Liver (tissue), 9 donors: Measurements from ENCODE around the gene CHRNA4. TPM values are rescaled to one million over a fixed set of nuclear protein-coding genes. Genes with fewer than 3 reads are reported as not detected.

Source experiments
- DNase-seq: peaks from one replicate; pipeline ENCODE4 v3.0.0-alpha.2; 2017; ENCODE audit warnings: low spot score
- H3K27ac ChIP-seq, 2 donors: one replicate each; pipeline ENCODE4 v1.7.0; 2013; ENCODE audit warnings: inconsistent platforms in 2 of 2, low read length in 2 of 2, control low read depth in 1 of 2, low read depth in 1 of 2, mild to moderate bottlenecking in 1 of 2
- H3K27me3 ChIP-seq, 4 donors: one replicate each; pipeline versions ENCODE4 v1.6.1 to v1.7.0; 2013; ENCODE audit warnings: low read length in 3 of 4, inconsistent platforms in 1 of 4, mild to moderate bottlenecking in 1 of 4, moderate library complexity in 1 of 4; ENCODE audit not compliant: control insufficient read depth in 4 of 4, insufficient read depth in 4 of 4
- H3K36me3 ChIP-seq, 4 donors: one replicate each; pipeline versions ENCODE4 v1.6.1 to v1.7.0; 2013; ENCODE audit warnings: low read length in 3 of 4, mild to moderate bottlenecking in 3 of 4, low read depth in 1 of 4, moderate library complexity in 1 of 4; ENCODE audit not compliant: control insufficient read depth in 4 of 4, insufficient read depth in 3 of 4
- H3K4me1 ChIP-seq, 4 donors: one replicate each; pipeline versions ENCODE4 v1.6.1 to v1.7.0; 2013; ENCODE audit warnings: low read length in 3 of 4, mild to moderate bottlenecking in 3 of 4, moderate library complexity in 1 of 4; ENCODE audit not compliant: control insufficient read depth in 4 of 4, insufficient read depth in 4 of 4
- H3K4me3 ChIP-seq, 3 donors: one replicate each; pipeline versions ENCODE4 v1.6.1 to v1.7.0; 2013; ENCODE audit warnings: low read length in 3 of 3, control low read depth in 1 of 3, low read depth in 1 of 3, mild to moderate bottlenecking in 1 of 3
- H3K9ac ChIP-seq, 2 donors: one replicate each; pipeline ENCODE4 v1.7.0; 2013; ENCODE audit warnings: low read length in 2 of 2, mild to moderate bottlenecking in 2 of 2, moderate library complexity in 2 of 2, control low read depth in 1 of 2, low read depth in 1 of 2
- H3K9me3 ChIP-seq, 4 donors: one replicate each; pipeline versions ENCODE4 v1.6.1 to v1.7.0; 2013; ENCODE audit warnings: low read length in 3 of 4; ENCODE audit not compliant: control insufficient read depth in 4 of 4
- ATF3 ChIP-seq: IDR thresholded peaks from 2 replicates; pipeline ENCODE4 v1.6.1; 2016; ENCODE audit warnings: antibody characterized with exemption
- CTCF ChIP-seq: fragments of 150-350 bp; IDR thresholded peaks from 2 replicates; pipeline ENCODE4 v1.5.1; 2017; ENCODE audit warnings: improper control_type of control experiment, low read depth, low read length; ENCODE audit not compliant: missing input control
- EGR1 ChIP-seq, 2 donors: IDR thresholded peaks; 2 replicates each; pipeline ENCODE4 v1.6.1; 2016 to 2018; ENCODE audit warnings: antibody characterized with exemption in 2 of 2, low read depth in 2 of 2
- FOXA1 ChIP-seq: IDR thresholded peaks from 2 replicates; pipeline ENCODE4 v1.6.1; 2016; ENCODE audit warnings: antibody characterized with exemption
- FOXA2 ChIP-seq: IDR thresholded peaks from 2 replicates; pipeline ENCODE4 v1.6.1; 2016; ENCODE audit warnings: antibody characterized with exemption
- GABPA ChIP-seq, 2 donors: IDR thresholded peaks in 1 of 2; conservative IDR thresholded peaks in 1 of 2; 2 replicates each; pipeline ENCODE4 v1.6.1; 2016; ENCODE audit warnings: antibody characterized with exemption in 2 of 2, mild to moderate bottlenecking in 1 of 2, moderate library complexity in 1 of 2
- HNF4A ChIP-seq, 2 donors: conservative IDR thresholded peaks; 2 replicates each; pipeline ENCODE4 v1.6.1; 2016; ENCODE audit warnings: antibody characterized with exemption in 2 of 2, mild to moderate bottlenecking in 2 of 2
- HNF4G ChIP-seq: IDR thresholded peaks from 2 replicates; pipeline ENCODE4 v1.6.1; 2016; ENCODE audit warnings: antibody characterized with exemption
- JUND ChIP-seq, 2 donors: IDR thresholded peaks; 2 replicates each; pipeline ENCODE4 v1.6.1; 2016; ENCODE audit warnings: antibody characterized with exemption in 2 of 2
- MAX ChIP-seq: IDR thresholded peaks from 2 replicates; pipeline ENCODE4 v1.6.1; 2016; ENCODE audit warnings: antibody characterized with exemption
- NR2F2 ChIP-seq: IDR thresholded peaks from 2 replicates; pipeline ENCODE4 v1.6.1; 2016; ENCODE audit warnings: antibody characterized with exemption
- RAD21 ChIP-seq, 2 donors: IDR thresholded peaks; 2 replicates each; pipeline ENCODE4 v1.6.1; 2016; ENCODE audit warnings: antibody characterized with exemption in 2 of 2, mild to moderate bottlenecking in 2 of 2
- REST ChIP-seq: IDR thresholded peaks from 2 replicates; pipeline ENCODE4 v1.6.1; 2016; ENCODE audit warnings: antibody characterized with exemption, mild to moderate bottlenecking
- RXRA ChIP-seq, 2 donors: IDR thresholded peaks; 2 replicates each; pipeline ENCODE4 v1.6.1; 2017 to 2018; ENCODE audit warnings: antibody characterized with exemption in 2 of 2, mild to moderate bottlenecking in 1 of 2
- SP1 ChIP-seq: IDR thresholded peaks from 2 replicates; pipeline ENCODE4 v1.6.1; 2018; ENCODE audit warnings: antibody characterized with exemption, mild to moderate bottlenecking
- TAF1 ChIP-seq: conservative IDR thresholded peaks from 2 replicates; pipeline ENCODE4 v1.6.1; 2016; ENCODE audit warnings: antibody characterized with exemption, mild to moderate bottlenecking
- YY1 ChIP-seq: IDR thresholded peaks from 2 replicates; pipeline ENCODE4 v1.6.1; 2016; ENCODE audit warnings: antibody characterized with exemption, mild to moderate bottlenecking
- whole genome bisulfite sequencing: extraction: QIAGEN DNeasy Blood & Tissue Kit; methylation state at CpG from one replicate; pipeline ENCODE4 v1.1.7; 2013; 5-methylcytosine and 5-hydroxymethylcytosine counted together
- polyA plus RNA-seq, 2 donors: library from polyadenylated mRNA; stranded (reverse) in 1 of 2; unstranded in 1 of 2; fragments of 200-250 nt in 1 of 2; fragments of >200 nt in 1 of 2; fragmentation: Nextera tagmentation in 1 of 2; extraction: Ambion mirVana in 1 of 2; gene quantifications; one replicate each; pipeline versions ENCODE4 v1.2.1 to v1.2.3, GENCODE V29; 2013 to 2015
- total RNA-seq, 2 donors: library from RNA; depleted of rRNA; stranded (reverse); fragments of >200 nt; gene quantifications; one replicate each; pipeline ENCODE4 v1.2.3, GENCODE V29; 2014
- TF ChIP-seq, protein P1 (sequence below): IDR thresholded peaks from 2 replicates; pipeline ENCODE4 v1.6.1; 2016; ENCODE audit warnings: antibody characterized with exemption
- donor health status: healthy.
- donor health status: healthy.
- donor health status: healthy.
- donor health status: healthy.
- donor health status: healthy.

Gene CHRNA4
- total and polyA plus RNA-seq, 4 donors, result 3.2 to 23.3 (median 6.4) TPM; not detected in 1

GRCh38 chr20:63387393-63387792 lies 26.2 kb upstream of the CHRNA4 start:
- TF ChIP-seq EGR1 (IDR thresholded peaks at IDR 0.05; ENCODE audit: low read depth in 2 of 2) (no peak), HNF4G (no peak), HNF4A (conservative IDR thresholded peaks at IDR 0.05) (no peak), FOXA1 (no peak), REST (no peak), JUND (IDR thresholded peaks at IDR 0.05) (no peak), GABPA (IDR thresholded peaks at IDR 0.05 in 1 of 2, conservative IDR thresholded peaks at IDR 0.05 in 1 of 2) (no peak)
- no peak overlapping the region for H3K4me3 ChIP-seq
- 91% methylated on average over 13 of the region's 13 CpGs for WGBS
- H3K4me1 ChIP-seq, result no peaks in the 10 kb centered on the region
- no peak overlapping the region for H3K27ac ChIP-seq
- H3K27me3 ChIP-seq, result peaks cover 0 to 2% (median 0%) of the 10 kb centered on the region in 4 donors
- DNase-seq, result no peak
- no peak overlapping the region for H3K9ac ChIP-seq
- H3K9me3 ChIP-seq, result peaks cover 6 to 19% (median 6%) of the 10 kb centered on the region in 4 donors
- no peaks in the 10 kb centered on the region for H3K36me3 ChIP-seq

DNA sequence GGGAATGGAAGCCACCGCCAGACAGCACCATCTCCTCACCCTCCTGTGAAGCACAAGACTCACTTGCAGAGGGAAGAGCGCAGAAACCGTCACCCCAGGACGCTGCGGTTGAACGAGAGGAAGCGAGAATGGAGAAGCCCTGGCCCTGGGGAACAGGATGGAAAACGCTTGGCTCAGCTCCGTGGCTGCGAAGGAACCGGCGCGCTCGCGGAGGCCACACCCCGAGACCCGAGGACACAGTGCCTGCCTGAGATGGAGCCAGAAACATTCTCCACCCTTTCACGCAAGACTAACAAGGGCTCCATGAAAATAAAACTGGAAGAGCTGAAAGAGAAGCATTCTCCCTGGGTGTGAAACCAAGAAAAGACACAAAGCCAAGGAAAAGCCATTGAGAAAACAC lies 25.3 kb upstream of the CHRNA4 start:
- WGBS, result 87% methylated on average over 18 of the region's 18 CpGs
- H3K4me3 ChIP-seq, result no peak overlapping the region
- peaks cover 5 to 18% (median 6%) of the 10 kb centered on the region in 4 donors for H3K9me3 ChIP-seq
- TF ChIP-seq RAD21 (IDR thresholded peaks at IDR 0.05) (no peak), YY1 (no peak), JUND (IDR thresholded peaks at IDR 0.05) (no peak), MAX (no peak), HNF4A (conservative IDR thresholded peaks at IDR 0.05) (no peak), NR2F2 (no peak), CTCF (no peak), RXRA (IDR thresholded peaks at IDR 0.05) (no peak), HNF4G (no peak), TAF1 (no peak), ATF3 (no peak), REST (no peak), GABPA (IDR thresholded peaks at IDR 0.05 in 1 of 2, conservative IDR thresholded peaks at IDR 0.05 in 1 of 2) (no peak), EGR1 (IDR thresholded peaks at IDR 0.05; ENCODE audit: low read depth in 2 of 2) (no peak), FOXA1 (no peak), SP1 (no peak), FOXA2 (no peak)
- TF ChIP-seq, protein P1, sequence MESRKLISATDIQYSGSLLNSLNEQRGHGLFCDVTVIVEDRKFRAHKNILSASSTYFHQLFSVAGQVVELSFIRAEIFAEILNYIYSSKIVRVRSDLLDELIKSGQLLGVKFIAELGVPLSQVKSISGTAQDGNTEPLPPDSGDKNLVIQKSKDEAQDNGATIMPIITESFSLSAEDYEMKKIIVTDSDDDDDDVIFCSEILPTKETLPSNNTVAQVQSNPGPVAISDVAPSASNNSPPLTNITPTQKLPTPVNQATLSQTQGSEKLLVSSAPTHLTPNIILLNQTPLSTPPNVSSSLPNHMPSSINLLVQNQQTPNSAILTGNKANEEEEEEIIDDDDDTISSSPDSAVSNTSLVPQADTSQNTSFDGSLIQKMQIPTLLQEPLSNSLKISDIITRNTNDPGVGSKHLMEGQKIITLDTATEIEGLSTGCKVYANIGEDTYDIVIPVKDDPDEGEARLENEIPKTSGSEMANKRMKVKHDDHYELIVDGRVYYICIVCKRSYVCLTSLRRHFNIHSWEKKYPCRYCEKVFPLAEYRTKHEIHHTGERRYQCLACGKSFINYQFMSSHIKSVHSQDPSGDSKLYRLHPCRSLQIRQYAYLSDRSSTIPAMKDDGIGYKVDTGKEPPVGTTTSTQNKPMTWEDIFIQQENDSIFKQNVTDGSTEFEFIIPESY, result no peak
- H3K4me1 ChIP-seq, result peaks cover 0 to 4% (median 0%) of the 10 kb centered on the region in 4 donors
- no peaks in the 10 kb centered on the region for H3K36me3 ChIP-seq
- DNase-seq, result no peak
- H3K9ac ChIP-seq, result no peak overlapping the region
- peaks cover 0 to 2% (median 0%) of the 10 kb centered on the region in 4 donors for H3K27me3 ChIP-seq
- no peak overlapping the region for H3K27ac ChIP-seq
